ENCODE results near the gene ADARB2. TPM values are rescaled to one million over a fixed set of nuclear protein-coding genes. Genes with fewer than 3 reads are reported as not detected.

The ADARB2 gene
- total RNA-seq, 1 experiment from 2014 or later: not detected

DNA sequence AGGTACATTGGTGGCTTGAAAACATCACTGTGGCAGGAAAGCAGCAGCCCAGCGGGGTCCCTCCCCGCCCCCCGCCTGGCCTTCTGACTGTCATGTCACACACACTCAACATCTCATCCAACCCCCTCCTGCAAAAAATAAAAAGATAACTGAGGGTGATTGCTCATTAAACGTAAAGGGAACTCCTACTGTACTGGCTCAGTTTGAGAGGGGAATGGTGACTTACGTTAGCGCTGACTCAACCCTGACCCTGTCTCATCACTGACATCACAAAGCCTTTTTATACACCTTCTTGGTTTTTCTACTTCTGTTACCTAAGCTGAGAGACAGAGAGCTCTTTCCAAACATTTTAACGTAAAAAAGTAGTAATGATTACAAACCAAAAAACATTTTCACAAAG, 48.8 kb downstream of the ADARB2 start:
- TF ChIP-seq, protein P1, sequence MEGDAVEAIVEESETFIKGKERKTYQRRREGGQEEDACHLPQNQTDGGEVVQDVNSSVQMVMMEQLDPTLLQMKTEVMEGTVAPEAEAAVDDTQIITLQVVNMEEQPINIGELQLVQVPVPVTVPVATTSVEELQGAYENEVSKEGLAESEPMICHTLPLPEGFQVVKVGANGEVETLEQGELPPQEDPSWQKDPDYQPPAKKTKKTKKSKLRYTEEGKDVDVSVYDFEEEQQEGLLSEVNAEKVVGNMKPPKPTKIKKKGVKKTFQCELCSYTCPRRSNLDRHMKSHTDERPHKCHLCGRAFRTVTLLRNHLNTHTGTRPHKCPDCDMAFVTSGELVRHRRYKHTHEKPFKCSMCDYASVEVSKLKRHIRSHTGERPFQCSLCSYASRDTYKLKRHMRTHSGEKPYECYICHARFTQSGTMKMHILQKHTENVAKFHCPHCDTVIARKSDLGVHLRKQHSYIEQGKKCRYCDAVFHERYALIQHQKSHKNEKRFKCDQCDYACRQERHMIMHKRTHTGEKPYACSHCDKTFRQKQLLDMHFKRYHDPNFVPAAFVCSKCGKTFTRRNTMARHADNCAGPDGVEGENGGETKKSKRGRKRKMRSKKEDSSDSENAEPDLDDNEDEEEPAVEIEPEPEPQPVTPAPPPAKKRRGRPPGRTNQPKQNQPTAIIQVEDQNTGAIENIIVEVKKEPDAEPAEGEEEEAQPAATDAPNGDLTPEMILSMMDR (IDR thresholded peaks at IDR 0.05; ENCODE audit: unreplicated experiment): no peak
- Mint-ChIP-seq H3K9me3 (ENCODE audit: low read depth, unreplicated experiment) (peaks cover 13% of the 10 kb centered on the region), H3K27me3 (ENCODE audit: unreplicated experiment) (peaks cover 33% of the 10 kb centered on the region), H3K4me3 (ENCODE audit: low read depth, unreplicated experiment) (no peak overlapping the region), H3K4me1 (ENCODE audit: low read depth, unreplicated experiment) (no peaks in the 10 kb centered on the region), H3K36me3 (ENCODE audit: insufficient read depth, unreplicated experiment) (no peaks in the 10 kb centered on the region), H3K27ac (ENCODE audit: unreplicated experiment) (no peak overlapping the region)
- intact Hi-C loops (cut with micrococcal nuclease; ENCODE audit: unreplicated experiment): no loop called here
- DNase-seq: no peak
- CTCF ChIA-PET: no interaction called here
- no TSS peak for BruUV-seq (replicated peaks)

- intact Hi-C loops (cut with micrococcal nuclease; ENCODE audit: unreplicated experiment): no loop called here
- no peak overlapping the region for H3K27ac Mint-ChIP-seq (ENCODE audit: unreplicated experiment)
- DNase-seq: no peak
- peaks cover 33% of the 10 kb centered on the region for H3K27me3 Mint-ChIP-seq (ENCODE audit: unreplicated experiment)
- peaks cover 17% of the 10 kb centered on the region for H3K9me3 Mint-ChIP-seq (ENCODE audit: low read depth, unreplicated experiment)
- CTCF ChIA-PET: no interaction called here
- TF ChIP-seq, protein P1 (IDR thresholded peaks at IDR 0.05; ENCODE audit: unreplicated experiment): no peak
- H3K4me3 Mint-ChIP-seq (ENCODE audit: low read depth, unreplicated experiment): no peak overlapping the region
- H3K36me3 Mint-ChIP-seq (ENCODE audit: insufficient read depth, unreplicated experiment): no peaks in the 10 kb centered on the region
- no TSS peak for BruUV-seq (replicated peaks)
- H3K4me1 Mint-ChIP-seq (ENCODE audit: low read depth, unreplicated experiment): no peaks in the 10 kb centered on the region
Observed at GRCh38 chr10:1687623-1688150, 49.6 kb downstream of the ADARB2 start.

- peaks cover 17% of the 10 kb centered on the region for H3K9me3 Mint-ChIP-seq (ENCODE audit: low read depth, unreplicated experiment)
Observed at GRCh38 chr10:1687190-1687589, 50.1 kb downstream of the ADARB2 start.

DNA sequence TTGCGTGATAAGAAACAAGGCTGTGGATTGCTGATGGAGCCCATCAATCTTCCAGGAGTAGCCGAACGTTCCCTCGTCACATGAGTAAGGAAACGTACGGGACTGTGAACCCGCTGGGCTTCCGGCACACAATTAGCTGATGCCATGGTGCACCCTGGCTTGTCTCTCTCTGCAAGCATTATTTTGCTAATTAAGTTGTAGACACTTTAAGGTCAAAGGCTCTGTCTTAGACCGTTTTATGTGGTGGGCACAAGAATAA, 50.9 kb downstream of the ADARB2 start:
- CTCF ChIA-PET: interaction anchor here (0.7 kb wide), 2 partner anchors 240 to 1235 kb away, joined by 3 to 7 read pairs; no protein-coding TSS in a partner anchor
- Mint-ChIP-seq H3K4me3 (ENCODE audit: low read depth, unreplicated experiment) (no peak overlapping the region), H3K9me3 (ENCODE audit: low read depth, unreplicated experiment) (peaks cover 10% of the 10 kb centered on the region), H3K4me1 (ENCODE audit: low read depth, unreplicated experiment) (no peaks in the 10 kb centered on the region), H3K27me3 (ENCODE audit: unreplicated experiment) (peaks cover 28% of the 10 kb centered on the region), H3K27ac (ENCODE audit: unreplicated experiment) (no peak overlapping the region), H3K36me3 (ENCODE audit: insufficient read depth, unreplicated experiment) (no peaks in the 10 kb centered on the region)
- no TSS peak for BruUV-seq (replicated peaks)
- TF ChIP-seq, protein P1 (IDR thresholded peaks at IDR 0.05; ENCODE audit: unreplicated experiment): no peak
- intact Hi-C loops (cut with micrococcal nuclease; ENCODE audit: unreplicated experiment): no loop called here
- DNase-seq: no peak

More at GRCh38 chr10:1687190-1687589, 50.1 kb downstream of the ADARB2 start:
- no peaks in the 10 kb centered on the region for H3K36me3 Mint-ChIP-seq (ENCODE audit: insufficient read depth, unreplicated experiment)
- TF ChIP-seq, protein P1 (IDR thresholded peaks at IDR 0.05; ENCODE audit: unreplicated experiment): no peak
- CTCF ChIA-PET: no interaction called here
- H3K4me3 Mint-ChIP-seq (ENCODE audit: low read depth, unreplicated experiment): no peak overlapping the region
- no TSS peak for BruUV-seq (replicated peaks)
- no peak overlapping the region for H3K27ac Mint-ChIP-seq (ENCODE audit: unreplicated experiment)
- no peak for DNase-seq
- no peaks in the 10 kb centered on the region for H3K4me1 Mint-ChIP-seq (ENCODE audit: low read depth, unreplicated experiment)
- intact Hi-C loops (cut with micrococcal nuclease; ENCODE audit: unreplicated experiment): no loop called here
- H3K27me3 Mint-ChIP-seq (ENCODE audit: unreplicated experiment): peaks cover 33% of the 10 kb centered on the region

All from Calu3 (cell line).